C4-2B (cell line): ENCODE data around the gene SMPD3.

Experiments used
- CTCF ChIP-seq: fragments of 450-650 bp; conservative IDR thresholded peaks from 2 replicates; pipeline ENCODE4 v1.5.1; 2017; ENCODE audit warnings: mild to moderate bottlenecking
- ZFX ChIP-seq: fragments of 450-650 bp; IDR thresholded peaks from 2 replicates; pipeline ENCODE4 v1.6.1; 2017

- peak; percentile 66 for TF ChIP-seq CTCF
- TF ChIP-seq ZFX: no peak
These were observed 2.9 kb downstream of the SMPD3 start for GRCh38 chr16:68445458-68445857.
